Measurements from ENCODE around the gene ISYNA1.

Gene ISYNA1

DNA sequence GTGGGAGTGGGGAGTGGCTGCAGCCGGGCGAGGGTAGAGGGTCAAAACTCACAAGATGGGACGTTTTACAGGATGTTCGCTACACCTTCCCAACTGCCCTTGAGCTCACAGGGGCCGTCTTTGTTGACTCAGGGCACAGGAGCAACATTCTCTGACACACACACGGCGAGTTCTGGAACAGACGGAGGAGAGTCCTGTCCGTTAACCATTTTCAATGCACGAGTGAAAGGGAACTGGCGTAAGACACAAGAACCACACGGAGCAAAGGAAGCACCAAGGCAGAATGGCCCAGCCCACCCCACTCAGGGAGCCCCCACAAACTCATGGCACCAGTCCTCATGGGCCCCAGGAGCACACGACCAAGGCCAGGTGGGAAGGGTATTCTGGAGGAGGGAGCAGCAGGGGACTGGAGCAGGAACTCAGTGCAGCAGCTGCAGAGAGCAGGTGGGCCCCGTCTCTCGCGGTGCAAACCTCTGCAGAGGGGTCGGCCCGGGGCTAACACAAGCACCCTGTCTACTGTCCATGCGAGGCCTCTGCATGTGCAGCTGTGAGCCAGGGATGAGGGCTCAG, 37.9 kb upstream of the ISYNA1 start:
- Histone ChIP-seq H2BK15ac (replicated peaks; ENCODE audit: low read depth) (no peak overlapping the region), H2AK5ac (ENCODE audit: low read length) (no peak overlapping the region), H3K4ac (ENCODE audit: low read depth, low read length) (no peak overlapping the region), H3K4me1 (ENCODE audit: control insufficient read depth, low read depth, low read length) (no peaks in the 10 kb centered on the region), H3K18ac (ENCODE audit: low read length) (no peak overlapping the region), H3K9ac (ENCODE audit: low read length) (no peak overlapping the region), H3K23ac (ENCODE audit: low read length) (no peak overlapping the region), H3K79me1 (ENCODE audit: low read length) (peaks cover 19% of the 10 kb centered on the region), H4K8ac (ENCODE audit: low read depth, low read length) (no peak overlapping the region), H2BK120ac (ENCODE audit: low read depth, low read length) (no peak overlapping the region), H3K79me2 (ENCODE audit: control insufficient read depth, insufficient read depth, low read length) (peaks cover 7% of the 10 kb centered on the region), H3K27me3 (ENCODE audit: insufficient read depth, low read length, poor library complexity) (no peaks in the 10 kb centered on the region), H4K5ac (ENCODE audit: low read length) (no peak overlapping the region), H2BK5ac (ENCODE audit: low read length) (no peak overlapping the region), H3K36me3 (ENCODE audit: control insufficient read depth, insufficient read depth, low read length) (no peaks in the 10 kb centered on the region), H3K27ac (ENCODE audit: low read depth, low read length) (no peak overlapping the region), H3K4me2 (ENCODE audit: low read length) (no peak overlapping the region), H3K4me3 (ENCODE audit: low read length) (no peak overlapping the region), H3K56ac (ENCODE audit: low read length) (no peak overlapping the region)
- DNase-seq: no peak
- WGBS (ENCODE audit: extremely low coverage, insufficient coverage, low lambda C conversion rate): no CpG with 5 or more reads among the region's 19 CpGs

- Histone ChIP-seq H3K4me2 (ENCODE audit: low read length) (no peak overlapping the region), H3K27me3 (ENCODE audit: insufficient read depth, low read length, poor library complexity) (no peaks in the 10 kb centered on the region), H4K5ac (ENCODE audit: low read length) (no peak overlapping the region), H3K18ac (ENCODE audit: low read length) (no peak overlapping the region), H3K4ac (ENCODE audit: low read depth, low read length) (no peak overlapping the region), H3K79me2 (ENCODE audit: control insufficient read depth, insufficient read depth, low read length) (peaks cover 7% of the 10 kb centered on the region), H3K27ac (ENCODE audit: low read depth, low read length) (no peak overlapping the region), H3K23ac (ENCODE audit: low read length) (no peak overlapping the region), H3K56ac (ENCODE audit: low read length) (no peak overlapping the region), H2BK120ac (ENCODE audit: low read depth, low read length) (no peak overlapping the region), H2BK5ac (ENCODE audit: low read length) (no peak overlapping the region), H4K8ac (ENCODE audit: low read depth, low read length) (no peak overlapping the region), H3K79me1 (ENCODE audit: low read length) (peaks cover 19% of the 10 kb centered on the region), H3K36me3 (ENCODE audit: control insufficient read depth, insufficient read depth, low read length) (no peaks in the 10 kb centered on the region), H2BK15ac (replicated peaks; ENCODE audit: low read depth) (no peak overlapping the region), H3K9ac (ENCODE audit: low read length) (no peak overlapping the region), H2AK5ac (ENCODE audit: low read length) (no peak overlapping the region), H3K4me1 (ENCODE audit: control insufficient read depth, low read depth, low read length) (no peaks in the 10 kb centered on the region), H3K4me3 (ENCODE audit: low read length) (no peak overlapping the region)
- WGBS (ENCODE audit: extremely low coverage, insufficient coverage, low lambda C conversion rate): no CpG with 5 or more reads among the region's 5 CpGs
- no peak for DNase-seq
Observed at GRCh38 chr19:18475004-18475453, 37.1 kb upstream of the ISYNA1 start.

DNA sequence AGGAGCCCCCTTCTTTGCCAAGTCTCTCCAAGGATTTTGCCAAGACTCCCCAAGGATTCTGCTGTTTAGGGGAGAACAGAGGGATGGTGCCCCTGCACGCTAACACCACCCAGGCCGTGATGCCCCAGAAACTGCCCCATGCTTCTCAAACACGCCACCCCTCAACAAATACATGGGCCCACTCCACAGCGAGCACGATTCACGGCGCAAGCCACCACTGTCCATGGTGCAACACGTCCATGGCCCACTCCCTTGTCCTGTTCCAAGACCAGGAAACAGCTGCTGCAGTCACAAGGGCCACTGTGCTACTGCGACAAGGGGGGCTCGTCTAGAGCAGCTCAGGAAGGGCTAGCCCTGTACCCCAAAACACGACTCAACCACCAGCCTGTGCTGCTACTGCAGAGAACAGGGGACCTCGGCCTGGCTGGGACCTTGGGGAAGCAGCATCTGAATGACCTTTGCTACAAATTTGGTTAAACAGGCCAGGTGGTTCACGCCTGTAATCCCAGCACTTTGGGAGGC, 36.5 kb upstream of the ISYNA1 start:
- H3K36me3 ChIP-seq (ENCODE audit: control insufficient read depth, insufficient read depth, low read length): no peaks in the 10 kb centered on the region
- no peak overlapping the region for H2BK120ac ChIP-seq (ENCODE audit: low read depth, low read length)
- no peak for DNase-seq
- no peak overlapping the region for H3K23ac ChIP-seq (ENCODE audit: low read length)
- H3K4me2 ChIP-seq (ENCODE audit: low read length): no peak overlapping the region
- no peak overlapping the region for H3K18ac ChIP-seq (ENCODE audit: low read length)
- no peak overlapping the region for H3K56ac ChIP-seq (ENCODE audit: low read length)
- peaks cover 7% of the 10 kb centered on the region for H3K79me2 ChIP-seq (ENCODE audit: control insufficient read depth, insufficient read depth, low read length)
- H2AK5ac ChIP-seq (ENCODE audit: low read length): no peak overlapping the region
- H2BK15ac ChIP-seq (replicated peaks; ENCODE audit: low read depth): no peak overlapping the region
- no peak overlapping the region for H4K5ac ChIP-seq (ENCODE audit: low read length)
- H3K4ac ChIP-seq (ENCODE audit: low read depth, low read length): no peak overlapping the region
- H3K79me1 ChIP-seq (ENCODE audit: low read length): peaks cover 19% of the 10 kb centered on the region
- H3K4me3 ChIP-seq (ENCODE audit: low read length): no peak overlapping the region
- H3K27ac ChIP-seq (ENCODE audit: low read depth, low read length): no peak overlapping the region
- no peak overlapping the region for H3K9ac ChIP-seq (ENCODE audit: low read length)
- no peaks in the 10 kb centered on the region for H3K27me3 ChIP-seq (ENCODE audit: insufficient read depth, low read length, poor library complexity)
- H4K8ac ChIP-seq (ENCODE audit: low read depth, low read length): no peak overlapping the region
- H3K4me1 ChIP-seq (ENCODE audit: control insufficient read depth, low read depth, low read length): no peaks in the 10 kb centered on the region
- H2BK5ac ChIP-seq (ENCODE audit: low read length): no peak overlapping the region
- no CpG with 5 or more reads among the region's 13 CpGs for WGBS (ENCODE audit: extremely low coverage, insufficient coverage, low lambda C conversion rate)

GRCh38 chr19:18473706-18474087, 35.8 kb upstream of the ISYNA1 start:
- Histone ChIP-seq H4K8ac (ENCODE audit: low read depth, low read length) (no peak overlapping the region), H3K79me2 (ENCODE audit: control insufficient read depth, insufficient read depth, low read length) (peaks cover 7% of the 10 kb centered on the region), H2AK5ac (ENCODE audit: low read length) (no peak overlapping the region), H2BK5ac (ENCODE audit: low read length) (no peak overlapping the region), H3K23ac (ENCODE audit: low read length) (no peak overlapping the region), H2BK120ac (ENCODE audit: low read depth, low read length) (no peak overlapping the region), H3K4me3 (ENCODE audit: low read length) (no peak overlapping the region), H3K4me2 (ENCODE audit: low read length) (no peak overlapping the region), H3K36me3 (ENCODE audit: control insufficient read depth, insufficient read depth, low read length) (no peaks in the 10 kb centered on the region), H3K27me3 (ENCODE audit: insufficient read depth, low read length, poor library complexity) (no peaks in the 10 kb centered on the region), H3K27ac (ENCODE audit: low read depth, low read length) (no peak overlapping the region), H3K56ac (ENCODE audit: low read length) (no peak overlapping the region), H3K79me1 (ENCODE audit: low read length) (peaks cover 19% of the 10 kb centered on the region), H3K4ac (ENCODE audit: low read depth, low read length) (no peak overlapping the region), H2BK15ac (replicated peaks; ENCODE audit: low read depth) (no peak overlapping the region), H4K5ac (ENCODE audit: low read length) (no peak overlapping the region), H3K9ac (ENCODE audit: low read length) (no peak overlapping the region), H3K18ac (ENCODE audit: low read length) (no peak overlapping the region), H3K4me1 (ENCODE audit: control insufficient read depth, low read depth, low read length) (no peaks in the 10 kb centered on the region)
- DNase-seq: no peak
- WGBS (ENCODE audit: extremely low coverage, insufficient coverage, low lambda C conversion rate): no CpG with 5 or more reads among the region's 8 CpGs

DNA sequence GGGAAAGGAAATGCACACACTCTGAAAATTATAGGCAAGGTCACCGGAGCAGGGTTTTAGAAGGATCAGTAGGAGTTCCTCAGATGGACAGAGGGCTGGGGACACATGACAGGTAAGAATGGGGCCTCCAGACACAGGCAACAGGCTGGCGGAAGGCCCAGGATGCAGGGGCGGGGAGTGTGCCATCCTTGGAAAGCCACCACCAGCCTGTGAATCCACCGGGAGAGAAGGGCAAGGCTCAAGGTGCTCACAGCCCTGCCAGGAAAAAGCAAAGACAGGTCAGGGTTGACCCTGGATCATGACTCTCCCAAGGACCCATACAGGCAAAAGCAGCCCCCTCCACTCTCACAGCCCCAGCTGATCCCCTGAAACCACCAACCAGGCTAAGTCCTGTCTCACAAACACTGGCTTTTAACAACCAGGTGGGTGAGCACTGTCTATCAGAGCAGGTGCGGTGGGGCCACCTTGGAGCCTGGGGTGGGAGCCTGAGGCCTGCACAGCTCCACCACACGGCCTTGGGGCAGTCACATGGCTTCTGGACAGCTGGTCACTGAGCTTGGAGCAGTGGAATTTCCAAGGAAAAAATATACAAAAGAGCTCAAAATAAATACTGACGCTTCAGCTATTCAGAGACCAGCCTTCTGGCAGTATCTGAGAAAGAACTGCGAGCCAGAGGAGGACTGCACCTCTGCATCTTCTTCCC, 35.2 kb upstream of the ISYNA1 start:
- Histone ChIP-seq H3K27me3 (ENCODE audit: insufficient read depth, low read length, poor library complexity) (no peaks in the 10 kb centered on the region), H3K4me2 (ENCODE audit: low read length) (no peak overlapping the region), H2AK5ac (ENCODE audit: low read length) (no peak overlapping the region), H3K18ac (ENCODE audit: low read length) (no peak overlapping the region), H3K36me3 (ENCODE audit: control insufficient read depth, insufficient read depth, low read length) (no peaks in the 10 kb centered on the region), H2BK120ac (ENCODE audit: low read depth, low read length) (no peak overlapping the region), H2BK5ac (ENCODE audit: low read length) (no peak overlapping the region), H3K4me3 (ENCODE audit: low read length) (no peak overlapping the region), H3K4me1 (ENCODE audit: control insufficient read depth, low read depth, low read length) (no peaks in the 10 kb centered on the region), H3K27ac (ENCODE audit: low read depth, low read length) (no peak overlapping the region), H3K23ac (ENCODE audit: low read length) (no peak overlapping the region), H3K9ac (ENCODE audit: low read length) (no peak overlapping the region), H3K79me1 (ENCODE audit: low read length) (peaks cover 17% of the 10 kb centered on the region), H4K5ac (ENCODE audit: low read length) (no peak overlapping the region), H3K4ac (ENCODE audit: low read depth, low read length) (no peak overlapping the region), H3K56ac (ENCODE audit: low read length) (no peak overlapping the region), H2BK15ac (replicated peaks; ENCODE audit: low read depth) (no peak overlapping the region), H3K79me2 (ENCODE audit: control insufficient read depth, insufficient read depth, low read length) (peaks cover 7% of the 10 kb centered on the region), H4K8ac (ENCODE audit: low read depth, low read length) (no peak overlapping the region)
- no peak for DNase-seq
- no CpG with 5 or more reads among the region's 8 CpGs for WGBS (ENCODE audit: extremely low coverage, insufficient coverage, low lambda C conversion rate)
